Measurements from ENCODE around the gene NCAN. TPM values are rescaled to one million over a fixed set of nuclear protein-coding genes. Genes with fewer than 3 reads are reported as not detected.

The NCAN gene
- total and polyA plus RNA-seq, 9 of the 15 experiments (the other 6 are each of a cell fraction or from before 2014, with no cell fraction given), result 0.04 TPM; not detected in 8

DNA sequence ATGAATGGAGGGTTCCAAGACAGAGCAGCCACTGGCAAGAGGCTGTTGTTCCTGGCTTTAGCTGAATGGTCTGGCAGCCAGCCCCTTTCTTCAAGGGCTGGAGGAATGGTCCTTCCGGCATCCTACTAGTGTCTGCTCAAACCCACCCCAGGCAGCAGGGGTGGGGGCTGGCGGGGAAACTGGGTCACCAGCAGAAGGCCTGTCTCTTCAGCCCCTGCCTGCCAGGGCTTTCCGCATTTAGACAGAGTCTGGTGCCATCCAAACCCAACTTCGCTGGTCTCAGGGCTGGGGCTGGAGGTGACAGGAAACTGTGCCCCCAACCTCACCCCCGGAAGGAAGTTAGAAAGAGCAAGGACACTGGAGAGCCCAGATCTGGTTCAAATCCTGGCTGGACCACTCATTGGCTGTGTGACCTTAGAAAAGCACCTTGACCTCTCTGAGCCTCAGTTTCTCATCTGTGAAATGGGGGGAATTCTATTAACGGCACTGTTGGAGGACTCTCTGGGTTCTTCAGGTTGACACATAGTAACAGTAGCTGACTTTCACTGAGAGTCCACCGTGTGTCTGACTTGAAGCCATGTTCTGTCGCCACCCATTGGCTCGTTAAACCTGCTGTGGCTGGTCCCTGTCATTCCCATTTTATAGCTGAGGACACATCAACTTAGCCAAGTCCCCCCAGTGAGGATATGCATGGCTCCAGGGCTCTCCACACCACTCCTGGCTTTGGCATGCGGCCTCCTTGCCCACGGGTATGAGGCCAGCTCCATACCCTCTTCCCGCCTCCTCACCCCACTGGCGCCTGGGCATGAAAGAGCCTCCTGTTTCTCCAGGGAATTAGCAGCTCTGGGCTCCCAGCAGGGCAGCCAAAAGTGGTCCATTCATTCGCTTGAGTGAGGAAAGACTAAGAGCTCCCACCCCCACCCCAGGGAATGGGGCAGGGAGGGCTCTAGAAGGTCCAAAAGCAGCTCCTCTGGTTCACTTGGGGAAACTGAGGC is 6.0 kb upstream of the NCAN start:
- in situ Hi-C loops (cut with MboI), result no loop called here
- DNase-seq (ENCODE audit: extremely low read depth in 1 of 4, low spot score in 3 of 4) (no peak), FAIRE-seq (no peak), ATAC-seq (no peak)
- no peaks in the 10 kb centered on the region for H3K9me3 ChIP-seq (replicated peaks; ENCODE audit: control insufficient read depth, insufficient read depth, low read depth, low read length)
- intact Hi-C loops (cut with micrococcal nuclease), result no loop called here
- no peaks in the 10 kb centered on the region for H4K20me1 ChIP-seq (replicated peaks; ENCODE audit: control insufficient read depth, insufficient read depth, low read length)
- H3K79me2 ChIP-seq (ENCODE audit: control insufficient read depth, insufficient read depth, low read length), result peaks cover 20% of the 10 kb centered on the region
- no peak overlapping the region for H3K27ac ChIP-seq (ENCODE audit: extremely low read depth, low read depth, low read length)
- no peak overlapping the region for H3K9ac ChIP-seq (ENCODE audit: insufficient read depth in 1 of 2, low read depth in 2 of 2, low read length in 2 of 2)
- ChIA-PET CTCF (ENCODE audit: low intra/inter-chr PET ratio) (no interaction called here), POLR2A (interaction anchor here (0.7 kb wide), 1 partner anchor 13 kb away, joined by 3 read pairs; no protein-coding TSS in a partner anchor)
- H3K4me2 ChIP-seq (ENCODE audit: insufficient read depth, low read length), result no peak overlapping the region
- 29% methylated on average over 14 of the region's 14 CpGs for WGBS (ENCODE audit: insufficient coverage, low coverage, missing lambda C conversion rate)
- no peak overlapping the region for H2AFZ ChIP-seq (ENCODE audit: low read depth, low read length)
- no TSS peak for BruUV-seq (replicated peaks)
- no peaks in the 10 kb centered on the region for H3K9me1 ChIP-seq (ENCODE audit: control insufficient read depth, insufficient read depth, low read length)
- H3K27me3 ChIP-seq (ENCODE audit: control insufficient read depth in 2 of 2, insufficient read depth in 2 of 2, low read length in 2 of 2), result peaks cover 0 to 4% of the 10 kb centered on the region in 2 experiments; a peak in 3 of 5 replicates
- peaks cover 17% of the 10 kb centered on the region; the same call in 2 of the 3 replicates for H3K36me3 ChIP-seq (ENCODE audit: control insufficient read depth, insufficient read depth, low read length)
- H3K4me3 ChIP-seq, result no peak overlapping the region
- H3K4me1 ChIP-seq (replicated peaks in 1 of 2; ENCODE audit: control insufficient read depth in 2 of 2, insufficient read depth in 2 of 2, low read length in 2 of 2), result peaks cover 14 to 30% of the 10 kb centered on the region in 2 experiments; a peak in 4 of 5 replicates
- TF ChIP-seq, protein P1, sequence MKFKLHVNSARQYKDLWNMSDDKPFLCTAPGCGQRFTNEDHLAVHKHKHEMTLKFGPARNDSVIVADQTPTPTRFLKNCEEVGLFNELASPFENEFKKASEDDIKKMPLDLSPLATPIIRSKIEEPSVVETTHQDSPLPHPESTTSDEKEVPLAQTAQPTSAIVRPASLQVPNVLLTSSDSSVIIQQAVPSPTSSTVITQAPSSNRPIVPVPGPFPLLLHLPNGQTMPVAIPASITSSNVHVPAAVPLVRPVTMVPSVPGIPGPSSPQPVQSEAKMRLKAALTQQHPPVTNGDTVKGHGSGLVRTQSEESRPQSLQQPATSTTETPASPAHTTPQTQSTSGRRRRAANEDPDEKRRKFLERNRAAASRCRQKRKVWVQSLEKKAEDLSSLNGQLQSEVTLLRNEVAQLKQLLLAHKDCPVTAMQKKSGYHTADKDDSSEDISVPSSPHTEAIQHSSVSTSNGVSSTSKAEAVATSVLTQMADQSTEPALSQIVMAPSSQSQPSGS (CRISPR knock-in tag; IDR thresholded peaks at IDR 0.05), result no peak
- TF ChIP-seq CBX3 (IDR thresholded peaks at IDR 0.05; ENCODE audit: borderline replicate concordance in 1 of 2, low read length in 2 of 2) (0 out of 3 replicates have a peak, but pooled peaks of 1 of the 2 experiments have one; percentile 53), U2AF2 (optimal IDR thresholded peaks at IDR 0.05; ENCODE audit: low read depth, low read length) (no peak), IRF9 (tag; IDR thresholded peaks at IDR 0.05) (no peak), POLR3G (IDR thresholded peaks at IDR 0.05; ENCODE audit: extremely low read depth, insufficient read length, insufficient replicate concordance) (no peak), SMARCA5 (IDR thresholded peaks at IDR 0.05) (0 out of 2 replicates have a peak, but pooled peaks have one; percentile 38), TAF9B (IDR thresholded peaks at IDR 0.05; ENCODE audit: partially characterized antibody) (no peak), E2F1 (CRISPR knock-in tag; IDR thresholded peaks at IDR 0.05) (no peak), GTF2E2 (tag; IDR thresholded peaks at IDR 0.05) (no peak), ZFP36 (IDR thresholded peaks at IDR 0.05; ENCODE audit: low read depth, low read length, partially characterized antibody) (peak; percentile 47), ADNP (tag; IDR thresholded peaks at IDR 0.05) (0 out of 2 replicates have a peak, but pooled peaks have one; percentile 47), TRIM24 (IDR thresholded peaks at IDR 0.05) (no peak)
- TF ChIP-seq, protein P2, sequence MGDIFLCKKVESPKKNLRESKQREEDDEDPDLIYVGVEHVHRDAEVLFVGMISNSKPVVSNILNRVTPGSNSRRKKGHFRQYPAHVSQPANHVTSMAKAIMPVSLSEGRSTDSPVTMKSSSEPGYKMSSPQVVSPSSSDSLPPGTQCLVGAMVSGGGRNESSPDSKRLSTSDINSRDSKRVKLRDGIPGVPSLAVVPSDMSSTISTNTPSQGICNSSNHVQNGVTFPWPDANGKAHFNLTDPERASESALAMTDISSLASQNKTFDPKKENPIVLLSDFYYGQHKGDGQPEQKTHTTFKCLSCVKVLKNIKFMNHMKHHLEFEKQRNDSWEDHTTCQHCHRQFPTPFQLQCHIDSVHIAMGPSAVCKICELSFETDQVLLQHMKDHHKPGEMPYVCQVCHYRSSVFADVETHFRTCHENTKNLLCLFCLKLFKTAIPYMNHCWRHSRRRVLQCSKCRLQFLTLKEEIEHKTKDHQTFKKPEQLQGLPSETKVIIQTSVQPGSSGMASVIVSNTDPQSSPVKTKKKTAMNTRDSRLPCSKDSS (IDR thresholded peaks at IDR 0.05; ENCODE audit: low read depth, partially characterized antibody), result no peak
- TF ChIP-seq, protein P3, sequence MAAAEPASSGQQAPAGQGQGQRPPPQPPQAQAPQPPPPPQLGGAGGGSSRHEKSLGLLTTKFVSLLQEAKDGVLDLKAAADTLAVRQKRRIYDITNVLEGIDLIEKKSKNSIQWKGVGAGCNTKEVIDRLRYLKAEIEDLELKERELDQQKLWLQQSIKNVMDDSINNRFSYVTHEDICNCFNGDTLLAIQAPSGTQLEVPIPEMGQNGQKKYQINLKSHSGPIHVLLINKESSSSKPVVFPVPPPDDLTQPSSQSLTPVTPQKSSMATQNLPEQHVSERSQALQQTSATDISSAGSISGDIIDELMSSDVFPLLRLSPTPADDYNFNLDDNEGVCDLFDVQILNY (CRISPR knock-in tag; IDR thresholded peaks at IDR 0.05), result no peak

All from K562 (cell line).